HG03521 (cell line): Measurements from ENCODE around the gene CRTC1.
"Not testable (repeated sequence)": the region's sequence is repeated elsewhere in the genome, so short reads cannot be mapped to it uniquely, and the experiment has no call there.

Experiments
- ATAC-seq: cut with Tn5 transposase; IDR thresholded peaks from one replicate; pipeline ENCODE4 v1.9.1; 2021; ENCODE audit warnings: mild to moderate bottlenecking, moderate library complexity; ENCODE audit not compliant: unreplicated experiment

CRTC1 gene

DNA sequence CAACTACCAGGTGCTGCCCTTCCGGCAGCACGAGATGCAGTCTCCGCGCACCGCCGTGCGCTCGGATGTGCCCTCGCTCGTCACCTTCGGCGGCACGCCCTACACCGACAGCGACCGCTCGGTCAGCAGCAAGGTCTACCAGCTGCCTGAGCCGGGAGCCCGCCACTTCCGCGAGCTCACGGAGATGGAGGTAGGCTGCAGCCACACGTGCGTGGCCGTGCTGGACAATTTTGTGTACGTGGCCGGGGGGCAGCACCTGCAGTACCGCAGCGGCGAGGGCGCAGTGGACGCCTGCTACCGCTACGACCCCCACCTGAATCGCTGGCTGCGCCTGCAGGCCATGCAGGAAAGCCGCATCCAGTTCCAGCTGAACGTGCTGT lies 15.2 kb upstream of the CRTC1 start:
- no peak for ATAC-seq

- ATAC-seq: no peak
Observed at GRCh38 chr19:18668744-18669523, 14.5 kb upstream of the CRTC1 start.

- ATAC-seq: no peak
Observed at GRCh38 chr19:18669524-18669817, 14.0 kb upstream of the CRTC1 start.

- no peak for ATAC-seq
Observed at GRCh38 chr19:18669883-18670282, 13.6 kb upstream of the CRTC1 start.

DNA sequence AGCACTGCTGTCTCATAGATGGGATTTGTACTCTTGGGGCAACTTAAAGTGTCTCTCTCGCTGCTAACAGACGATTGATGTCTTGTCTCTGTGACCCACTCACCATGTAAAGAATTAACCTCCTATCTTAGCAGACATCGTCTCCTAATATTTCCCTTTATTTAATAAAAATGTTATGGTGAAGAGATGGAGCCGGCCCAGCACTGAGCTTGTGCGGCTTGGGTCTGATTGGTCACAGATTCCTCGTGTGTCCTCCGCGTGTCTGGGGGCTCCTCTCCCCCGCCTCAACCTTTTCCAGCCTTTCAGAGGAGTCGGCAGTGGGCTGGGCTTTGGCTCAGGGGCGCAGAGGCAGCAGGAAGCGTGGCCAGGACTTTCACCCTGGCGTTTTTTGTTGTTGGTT lies 13.2 kb upstream of the CRTC1 start:
- no peak for ATAC-seq

DNA sequence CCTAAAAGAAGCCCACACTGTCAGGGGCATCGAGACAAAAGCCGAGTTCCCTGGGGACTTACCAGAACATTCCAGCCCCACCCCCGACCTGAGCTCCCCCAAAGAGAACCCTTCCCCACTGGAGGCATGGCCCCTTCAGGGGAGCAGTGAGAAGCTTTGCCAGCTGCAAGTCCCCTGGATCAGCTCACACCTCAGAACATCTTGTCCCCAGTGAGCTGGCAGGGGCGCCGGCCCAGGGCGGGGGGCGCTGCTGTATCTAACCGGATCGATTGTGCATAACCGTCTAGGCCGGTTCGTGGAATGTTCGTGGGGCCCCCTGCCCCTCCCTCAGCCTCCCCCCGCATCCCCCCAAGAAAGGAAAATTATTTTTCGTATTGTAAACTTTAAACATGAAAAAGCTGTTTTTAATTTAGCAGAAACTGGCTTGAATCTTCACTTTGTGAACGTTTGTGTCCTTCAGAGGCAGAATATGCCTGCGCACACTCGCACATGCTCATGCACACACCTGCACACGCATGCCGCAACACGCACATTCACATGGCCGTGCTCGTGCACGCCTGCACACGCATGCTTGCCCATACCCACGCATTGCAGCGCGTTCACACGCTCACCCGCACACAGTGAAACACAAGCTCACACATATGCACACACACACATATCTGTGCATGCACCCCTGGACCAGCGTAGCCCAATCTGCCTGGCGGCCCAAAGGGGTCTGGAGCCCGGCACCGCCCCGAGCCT lies 12.0 kb upstream of the CRTC1 start:
- no peak for ATAC-seq

- ATAC-seq: no peak
Observed at GRCh38 chr19:18672044-18672451, 11.4 kb upstream of the CRTC1 start.

DNA sequence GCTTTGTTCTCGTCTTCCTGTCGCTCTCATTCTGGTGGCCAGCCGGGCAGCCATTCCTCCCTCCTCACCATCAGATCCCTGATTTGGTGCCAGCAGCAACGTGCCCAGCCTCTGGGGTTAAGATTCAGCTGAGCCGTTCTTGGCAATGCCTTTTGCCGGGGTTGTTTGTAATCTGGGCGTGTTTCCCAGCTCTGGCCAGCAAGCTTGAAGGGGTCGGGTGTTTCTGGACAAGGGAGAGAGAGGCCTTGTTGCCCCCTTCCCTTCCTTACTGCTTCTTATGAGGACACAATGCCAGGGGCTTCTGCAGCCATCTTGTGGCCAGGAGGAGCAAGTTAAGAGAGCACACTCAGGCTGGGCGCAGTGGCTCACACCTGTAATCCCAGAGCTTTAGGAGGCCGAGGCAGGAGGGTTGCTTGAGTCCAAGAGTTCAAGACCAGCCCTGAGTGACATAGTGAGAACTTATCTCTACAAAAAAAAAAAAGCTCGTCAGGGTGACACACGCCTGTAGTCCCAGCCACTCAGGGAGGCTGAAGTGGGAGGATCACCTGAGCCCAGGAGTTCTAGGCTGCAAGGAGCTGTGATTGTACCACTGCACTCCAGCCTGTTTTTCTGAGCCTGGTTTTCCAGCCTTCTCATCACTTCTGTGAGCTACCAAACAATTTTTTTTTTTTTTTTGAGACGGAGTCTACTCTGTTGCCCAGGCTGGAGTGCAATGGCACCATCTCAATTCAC lies 10.7 kb upstream of the CRTC1 start:
- ATAC-seq: no peak

DNA sequence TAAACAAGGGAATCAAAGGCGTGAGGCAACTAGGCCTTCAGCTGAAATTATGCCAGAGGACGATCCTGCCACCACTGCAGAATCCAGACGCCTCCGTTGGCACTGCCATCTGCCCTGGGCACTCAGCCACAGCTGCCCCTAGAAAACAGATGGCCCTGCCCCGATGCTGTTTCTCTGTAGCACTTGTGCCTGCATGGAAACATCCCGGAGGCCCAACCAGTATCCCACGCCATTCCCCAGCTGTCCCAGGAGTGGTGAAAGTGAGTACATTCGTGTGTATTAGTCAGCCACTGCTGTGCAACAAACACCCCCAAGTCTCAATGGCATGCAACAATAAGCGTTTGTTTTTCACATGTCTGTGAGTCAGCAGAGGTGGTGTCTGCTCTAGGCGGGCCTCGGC lies 8.9 kb upstream of the CRTC1 start:
- no peak for ATAC-seq

- ATAC-seq: no peak
Observed at GRCh38 chr19:18675779-18676178, 7.7 kb upstream of the CRTC1 start.

- no peak for ATAC-seq
Observed at GRCh38 chr19:18676692-18677091, 6.8 kb upstream of the CRTC1 start.

DNA sequence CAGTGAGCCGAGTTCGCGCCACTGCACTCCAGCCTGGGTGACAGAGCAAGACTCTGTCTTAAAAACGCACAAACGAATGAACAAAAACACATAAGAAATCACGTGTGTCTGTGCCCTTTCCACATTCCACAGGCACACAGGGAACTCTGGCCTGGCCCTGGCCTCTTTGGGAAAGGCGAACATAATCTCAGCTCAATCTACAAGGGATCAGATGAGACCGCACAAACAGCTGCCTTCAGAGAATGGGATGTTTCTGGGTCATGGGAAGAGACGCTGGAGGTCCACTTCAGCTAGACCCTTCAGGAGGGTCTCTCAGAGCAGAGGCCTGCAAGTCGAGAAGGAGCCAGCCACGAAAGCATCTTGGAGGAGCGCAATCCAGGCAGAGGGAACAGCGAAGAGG lies 6.3 kb upstream of the CRTC1 start:
- no peak for ATAC-seq

- not testable (repeated sequence) for ATAC-seq
Observed at GRCh38 chr19:18680148-18680547, 3.3 kb upstream of the CRTC1 start.

GRCh38 chr19:18682807-18683108 lies 722 bp upstream of the CRTC1 start:
- no peak for ATAC-seq

GRCh38 chr19:18683958-18684641 lies 620 bp downstream of the CRTC1 start:
- no peak for ATAC-seq

GRCh38 chr19:18684642-18684993 lies 1.1 kb downstream of the CRTC1 start:
- ATAC-seq: no peak

- ATAC-seq: no peak
Observed at GRCh38 chr19:18685597-18686190, 2.2 kb downstream of the CRTC1 start.

- no peak for ATAC-seq
Observed at GRCh38 chr19:18687740-18688465, 4.4 kb downstream of the CRTC1 start.

DNA sequence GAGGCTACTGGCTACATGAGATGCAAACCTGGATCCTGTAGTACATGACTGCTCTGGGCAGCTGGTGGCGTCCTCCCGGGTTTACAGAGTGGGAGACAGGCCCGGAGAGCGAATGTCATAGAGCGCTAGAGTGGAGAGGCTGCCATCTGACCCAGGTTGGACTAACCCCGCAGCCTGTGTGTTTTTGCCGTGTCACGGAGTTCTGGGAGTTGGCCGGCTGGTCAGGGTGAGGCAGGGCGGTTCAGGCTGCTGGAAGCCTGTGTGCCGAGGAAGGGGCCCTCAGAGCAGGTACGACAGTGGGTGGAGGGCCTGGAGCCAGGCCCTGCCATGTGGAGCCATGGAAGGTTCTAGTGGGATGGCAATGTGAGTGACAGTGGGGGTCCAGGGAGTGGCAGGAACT lies 12.5 kb downstream of the CRTC1 start:
- no peak for ATAC-seq

- no peak for ATAC-seq
Observed at GRCh38 chr19:18697680-18698079, 14.2 kb downstream of the CRTC1 start.
